Naive thymus-derived CD8-positive, alpha-beta T cell (primary cell): ENCODE measurements around the gene GASK1A. TPM values are rescaled to one million over a fixed set of nuclear protein-coding genes. Genes with fewer than 3 reads are reported as not detected.
"Not testable (repeated sequence)": the region's sequence is repeated elsewhere in the genome, so short reads cannot be mapped to it uniquely, and the experiment has no call there.

Experiments used
- ATAC-seq, 2 donors: fragments of 150-1000 bp; cut with Tn5 transposase in 1 of 2; sonication (Bioruptor Pico), chemical (Tn5 transposase) in 1 of 2; 1 replicate in 1 of 2; 2 replicates in 1 of 2; pipeline ENCODE4 v1.10.0; 2021; ENCODE audit warnings: mild to moderate bottlenecking in 2 of 2, moderate library complexity in 2 of 2
- POLR2A ChIA-PET: fragments of 350-600 bp; sonication (Branson Sonifier 250); formaldehyde crosslinking; loops from one replicate; lab custom pipeline; 2021; ENCODE audit warnings: antibody characterized with exemption; lab: Charles Lee
- DNase-seq, 10 donors: peaks; one replicate each; pipeline versions ENCODE4 v3.0.0 to v3.0.0-alpha.2; 2020 to 2022
- H3K27ac Mint-ChIP-seq, 10 donors: one replicate each; pipeline ENCODE4 v1.8.0; 2020 to 2022; ENCODE audit warnings: mild to moderate bottlenecking in 10 of 10, mixed read lengths in 10 of 10, moderate library complexity in 4 of 10, inconsistent platforms in 1 of 10
- H3K27me3 Mint-ChIP-seq, 5 donors: one replicate each; pipeline ENCODE4 v1.8.0; 2021 to 2022; ENCODE audit warnings: mixed read lengths in 5 of 5
- H3K36me3 Mint-ChIP-seq, 3 donors: one replicate each; pipeline ENCODE4 v1.8.0; 2020 to 2022; ENCODE audit warnings: mixed read lengths in 3 of 3, mild to moderate bottlenecking in 2 of 3, inconsistent platforms in 1 of 3
- H3K4me1 Mint-ChIP-seq, 4 donors: one replicate each; pipeline ENCODE4 v1.8.0; 2021 to 2022; ENCODE audit warnings: mixed read lengths in 4 of 4
- H3K4me3 Mint-ChIP-seq, 10 donors: one replicate each; pipeline ENCODE4 v1.8.0; 2020 to 2022; ENCODE audit warnings: mild to moderate bottlenecking in 10 of 10, mixed read lengths in 10 of 10, moderate library complexity in 6 of 10, inconsistent platforms in 1 of 10
- H3K9me3 Mint-ChIP-seq, 9 donors: one replicate each; pipeline ENCODE4 v1.8.0; 2020 to 2022; ENCODE audit warnings: mixed read lengths in 9 of 9, mild to moderate bottlenecking in 3 of 9, inconsistent platforms in 1 of 9, moderate library complexity in 1 of 9
- polyA plus RNA-seq, 3 donors: library from polyadenylated mRNA; unstranded; fragments of 300-500 nt; fragmentation: Illumina TruSeq; gene quantifications; one replicate each; pipeline ENCODE4 v1.2.3, GENCODE V29; 2021
- total RNA-seq, 8 experiments: library from RNA in 2 of 8; stranded (reverse) in 2 of 8; gene quantifications; one replicate each; pipeline ENCODE4 v1.2.3 and lab custom pipeline; 2021 to 2026

Gene GASK1A
- total and polyA plus RNA-seq, 5 experiments from 2014 or later, result 0.09 to 0.14 TPM; not detected in 3

- no peak for DNase-seq
- Mint-ChIP-seq H3K4me1 (peaks cover 21 to 35% (median 27%) of the 10 kb centered on the region in 4 donors), H3K27me3 (peaks cover 0 to 2% (median 1%) of the 10 kb centered on the region in 5 donors), H3K27ac (no peak overlapping the region), H3K36me3 (no peaks in the 10 kb centered on the region), H3K4me3 (no peak overlapping the region), H3K9me3 (no peaks in the 10 kb centered on the region)
- POLR2A ChIA-PET, result interaction anchor here (0.7 to 0.9 kb wide), 2 partner anchors 27 to 541 kb away, joined by 3 to 4 read pairs; no protein-coding TSS in a partner anchor
- no peak for ATAC-seq
Measured at GRCh38 chr3:42963269-42963668, 15.8 kb upstream of the GASK1A start.

GRCh38 chr3:42964266-42964665, 14.8 kb upstream of the GASK1A start:
- ATAC-seq, result peak; percentile 56 to 68
- DNase-seq, result peak in 3 of 10 donors; percentile 20 to 51 (median 42)
- peaks cover 0 to 2% (median under 1%) of the 10 kb centered on the region in 5 donors for H3K27me3 Mint-ChIP-seq
- peaks cover 21 to 37% (median 27%) of the 10 kb centered on the region in 4 donors for H3K4me1 Mint-ChIP-seq
- POLR2A ChIA-PET, result interaction anchor here (0.5 kb wide), 1 partner anchor 396 kb away, joined by 3 read pairs; no protein-coding TSS in a partner anchor
- H3K9me3 Mint-ChIP-seq, result no peaks in the 10 kb centered on the region
- peak overlapping the region in 3 of 10 donors; percentile 15 to 65 (median 29) for H3K27ac Mint-ChIP-seq
- peak overlapping the region in 5 of 10 donors; percentile 1 to 25 (median 6) for H3K4me3 Mint-ChIP-seq
- no peaks in the 10 kb centered on the region for H3K36me3 Mint-ChIP-seq

DNA sequence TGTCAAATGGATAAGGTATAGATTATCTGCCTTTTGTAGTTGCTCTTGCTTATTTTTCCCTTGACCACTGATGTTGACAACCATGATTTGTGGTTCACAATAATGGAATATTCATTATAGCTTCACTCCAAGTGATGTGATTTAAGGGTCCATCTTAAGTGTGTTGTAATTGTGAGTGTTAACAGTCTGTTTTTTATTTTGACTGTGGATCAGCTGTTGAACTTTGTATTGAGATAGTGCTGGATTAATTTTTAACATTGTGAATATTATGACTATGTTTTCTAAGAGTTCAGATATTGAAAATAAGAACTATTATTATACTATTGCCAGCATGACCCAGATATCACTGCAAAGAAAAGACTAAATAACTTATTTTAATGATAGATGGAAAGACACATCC, 8.6 kb upstream of the GASK1A start:
- Mint-ChIP-seq H3K9me3 (peaks cover 7 to 31% (median 15%) of the 10 kb centered on the region in 9 donors), H3K36me3 (peaks cover 3 to 12% (median 8%) of the 10 kb centered on the region in 3 donors), H3K27ac (no peak overlapping the region), H3K4me3 (no peak overlapping the region), H3K4me1 (peaks cover 2 to 7% (median 3%) of the 10 kb centered on the region in 4 donors), H3K27me3 (peaks cover 0 to 6% (median 0%) of the 10 kb centered on the region in 5 donors)
- POLR2A ChIA-PET, result no interaction called here
- no peak for DNase-seq
- no peak for ATAC-seq

DNA sequence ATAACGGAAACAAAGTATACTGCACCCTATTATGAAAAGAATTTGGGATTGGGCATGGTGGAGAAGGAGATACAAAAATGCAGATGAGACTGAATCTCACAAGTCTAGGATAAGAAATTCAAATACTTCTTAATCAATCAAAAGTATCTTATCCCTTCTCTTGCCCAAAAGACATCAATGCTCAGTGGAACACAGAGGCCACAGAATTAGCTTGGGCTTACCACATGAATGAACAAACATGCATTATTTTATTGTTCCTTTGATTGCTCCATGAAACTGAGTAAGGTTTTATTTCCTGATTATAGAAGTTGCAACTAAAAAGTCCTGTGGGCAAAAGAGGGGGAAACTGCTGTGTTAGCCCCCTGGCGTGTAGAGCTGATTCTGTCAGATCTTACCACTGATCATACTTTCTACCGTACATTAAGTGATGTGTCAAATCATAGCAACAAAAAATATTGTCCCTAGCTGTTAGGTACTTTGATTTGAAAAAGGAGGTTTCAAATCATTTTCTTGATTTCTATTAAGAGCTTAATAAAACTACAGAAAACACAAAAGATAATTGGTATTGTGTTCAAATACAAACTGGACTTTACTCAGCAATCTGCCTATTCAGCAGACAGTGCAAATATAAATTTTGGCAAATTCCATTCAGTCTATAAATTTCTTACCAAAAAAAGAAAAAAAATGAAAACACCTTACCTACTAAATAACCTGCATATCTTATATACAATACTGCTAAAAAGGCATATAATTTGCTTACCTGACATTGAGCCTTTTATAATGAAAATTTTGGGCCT, 7.9 kb upstream of the GASK1A start:
- Mint-ChIP-seq H3K27ac (no peak overlapping the region), H3K4me1 (peaks cover 0 to 7% (median 5%) of the 10 kb centered on the region in 4 donors), H3K4me3 (no peak overlapping the region), H3K9me3 (peaks cover 7 to 35% (median 15%) of the 10 kb centered on the region in 9 donors), H3K27me3 (peaks cover 0 to 6% (median 0%) of the 10 kb centered on the region in 5 donors), H3K36me3 (peaks cover 4 to 17% (median 11%) of the 10 kb centered on the region in 3 donors)
- ATAC-seq (no peak), DNase-seq (no peak)
- POLR2A ChIA-PET, result no interaction called here

DNA sequence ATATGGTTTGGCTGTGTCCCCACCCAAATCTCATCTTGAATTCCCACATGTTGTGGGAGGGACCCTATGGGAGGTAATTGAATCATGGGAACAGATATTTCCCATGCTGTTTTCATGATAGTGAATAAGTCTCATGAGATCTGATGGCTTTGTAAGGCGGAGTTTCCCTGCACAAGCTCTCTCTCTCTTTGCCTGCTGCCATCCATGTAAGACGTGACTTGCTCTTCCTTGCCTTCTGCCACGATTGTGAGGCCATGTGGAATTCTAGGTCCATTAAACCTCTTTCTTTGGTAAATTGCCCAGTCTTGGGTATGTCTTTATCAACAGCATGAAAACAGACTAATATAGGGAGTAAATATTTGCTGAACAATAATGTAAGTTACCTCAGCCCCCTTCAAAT, 4.2 kb upstream of the GASK1A start:
- Mint-ChIP-seq H3K36me3 (peaks cover 4 to 17% (median 11%) of the 10 kb centered on the region in 3 donors), H3K9me3 (peaks cover 7 to 35% (median 15%) of the 10 kb centered on the region in 9 donors), H3K27me3 (peaks cover under 1 to 27% (median 11%) of the 10 kb centered on the region in 5 donors), H3K4me1 (peaks cover 6 to 21% (median 9%) of the 10 kb centered on the region in 4 donors)
- H3K4me3 Mint-ChIP-seq, POLR2A ChIA-PET, ATAC-seq, H3K27ac Mint-ChIP-seq, DNase-seq: not testable (repeated sequence)

DNA sequence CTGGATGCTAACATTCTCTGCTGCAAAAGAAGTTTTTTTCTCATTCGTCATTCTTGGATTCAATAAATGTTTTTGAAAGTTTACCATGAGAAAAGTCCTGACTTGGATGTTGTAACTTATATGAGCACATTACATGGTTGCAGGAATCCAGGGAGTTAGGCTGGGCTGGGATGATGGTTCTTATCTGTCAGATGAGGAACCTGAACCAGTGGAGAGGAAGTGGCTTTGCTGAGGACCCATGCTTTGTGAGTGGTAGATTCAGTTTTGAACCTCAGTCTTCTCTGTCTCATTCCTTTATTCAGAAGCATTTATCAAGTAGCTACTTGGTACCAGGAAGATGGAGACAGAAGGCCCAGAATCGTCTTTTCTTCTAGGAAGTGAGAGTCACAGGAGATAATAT, 3.7 kb upstream of the GASK1A start:
- Mint-ChIP-seq H3K36me3 (peaks cover 4 to 17% (median 11%) of the 10 kb centered on the region in 3 donors), H3K4me1 (peaks cover 9 to 24% (median 11%) of the 10 kb centered on the region in 4 donors), H3K4me3 (no peak overlapping the region), H3K9me3 (peaks cover 7 to 35% (median 15%) of the 10 kb centered on the region in 9 donors), H3K27ac (no peak overlapping the region), H3K27me3 (peaks cover 6 to 33% (median 15%) of the 10 kb centered on the region in 5 donors)
- ATAC-seq (no peak), DNase-seq (no peak)
- POLR2A ChIA-PET, result no interaction called here

- ATAC-seq (no peak), DNase-seq (no peak)
- Mint-ChIP-seq H3K4me1 (peaks cover 9 to 26% (median 11%) of the 10 kb centered on the region in 4 donors), H3K27ac (no peak overlapping the region), H3K9me3 (peaks cover 7 to 35% (median 15%) of the 10 kb centered on the region in 9 donors), H3K4me3 (no peak overlapping the region), H3K36me3 (peaks cover 4 to 17% (median 11%) of the 10 kb centered on the region in 3 donors), H3K27me3 (peaks cover 7 to 37% (median 20%) of the 10 kb centered on the region in 5 donors)
- POLR2A ChIA-PET, result no interaction called here
Measured at GRCh38 chr3:42975955-42976354, 3.2 kb upstream of the GASK1A start.

DNA sequence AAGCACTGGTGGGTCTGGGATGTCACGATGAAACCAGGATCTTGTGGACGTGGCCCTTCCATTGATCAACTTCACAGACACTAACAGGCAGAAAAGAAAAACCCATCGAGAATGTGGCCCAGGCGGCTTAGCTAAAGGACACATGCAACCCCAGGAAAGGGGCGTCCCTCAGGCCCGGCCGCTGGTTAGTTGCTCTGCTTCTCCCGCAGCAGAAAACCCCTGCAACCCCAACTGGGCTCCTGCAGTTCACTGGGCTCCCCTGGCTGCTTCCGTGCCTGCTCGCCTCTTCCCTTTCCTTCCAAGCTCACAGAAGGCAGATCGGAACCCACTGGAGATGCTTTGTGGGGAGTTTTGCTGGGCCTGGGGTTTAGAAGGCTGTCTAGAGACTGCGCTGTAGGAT, 1.1 kb downstream of the GASK1A start:
- Mint-ChIP-seq H3K4me3 (peak overlapping the region; percentile 38 to 86 (median 76)), H3K27me3 (peaks cover 7 to 35% (median 23%) of the 10 kb centered on the region in 5 donors), H3K27ac (no peak overlapping the region), H3K9me3 (peaks cover 0 to 10% (median 4%) of the 10 kb centered on the region in 9 donors), H3K36me3 (peaks cover 2 to 7% (median 4%) of the 10 kb centered on the region in 3 donors), H3K4me1 (peaks cover 9 to 34% (median 13%) of the 10 kb centered on the region in 4 donors)
- ATAC-seq (no peak), DNase-seq (no peak)
- POLR2A ChIA-PET, result no interaction called here

- Mint-ChIP-seq H3K4me1 (peaks cover 9 to 29% (median 16%) of the 10 kb centered on the region in 4 donors), H3K36me3 (peaks cover 0 to 1% (median under 1%) of the 10 kb centered on the region in 3 donors), H3K4me3 (peak overlapping the region in 2 of 10 donors; percentile 43 to 69), H3K9me3 (peaks cover 0 to 3% (median under 1%) of the 10 kb centered on the region in 9 donors), H3K27ac (no peak overlapping the region), H3K27me3 (peaks cover 7 to 35% (median 19%) of the 10 kb centered on the region in 5 donors)
- POLR2A ChIA-PET, result interaction anchor here (1.1 kb wide), 1 partner anchor 26 kb away, joined by 3 read pairs; no protein-coding TSS in a partner anchor
- DNase-seq (no peak), ATAC-seq (no peak)
Measured at GRCh38 chr3:42980909-42981308, 1.8 kb downstream of the GASK1A start.

DNA sequence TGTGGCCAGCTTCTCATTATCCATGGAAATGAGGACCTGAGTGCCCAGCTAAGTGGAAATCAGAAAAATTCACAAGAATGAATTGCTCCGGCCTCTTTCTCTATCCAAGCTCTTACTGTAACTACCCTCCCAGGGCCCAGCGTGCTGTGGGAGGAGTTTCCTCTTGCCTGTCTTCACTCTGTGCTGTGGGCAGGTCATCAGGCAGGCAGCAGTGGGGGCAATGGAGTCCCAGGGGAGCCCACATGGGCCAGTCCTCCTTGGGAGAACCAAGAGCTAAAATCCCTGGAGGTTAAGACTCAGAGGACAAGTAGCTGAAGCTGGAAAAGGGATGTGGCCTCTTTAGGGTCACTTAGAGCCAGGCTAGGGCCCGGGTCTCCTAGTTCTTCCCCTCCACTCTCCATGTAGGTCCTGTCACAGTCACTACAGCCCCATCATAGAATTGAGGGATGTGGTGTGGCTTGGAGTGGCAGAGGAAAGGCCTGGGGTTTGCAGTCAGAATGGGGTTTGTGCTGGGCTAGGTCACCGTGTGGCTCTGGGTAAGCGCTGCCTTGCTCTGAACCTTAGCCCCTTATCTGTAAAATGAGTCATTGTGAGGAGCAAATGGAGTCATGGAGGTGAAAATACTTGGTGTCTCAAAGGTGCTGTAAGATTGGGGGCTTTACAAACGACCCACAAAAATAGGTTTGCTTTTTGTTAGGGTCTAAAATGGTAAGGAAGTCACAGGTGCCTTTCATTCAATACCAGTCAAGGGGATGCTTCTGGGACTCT, 3.7 kb downstream of the GASK1A start:
- ATAC-seq (no peak), DNase-seq (no peak)
- no peaks in the 10 kb centered on the region for H3K9me3 Mint-ChIP-seq
- no peaks in the 10 kb centered on the region for H3K36me3 Mint-ChIP-seq
- H3K4me1 Mint-ChIP-seq, result peaks cover 8 to 27% (median 15%) of the 10 kb centered on the region in 4 donors
- H3K4me3 Mint-ChIP-seq, result no peak overlapping the region
- no peak overlapping the region for H3K27ac Mint-ChIP-seq
- POLR2A ChIA-PET, result no interaction called here
- peaks cover 4 to 30% (median 21%) of the 10 kb centered on the region in 5 donors for H3K27me3 Mint-ChIP-seq

DNA sequence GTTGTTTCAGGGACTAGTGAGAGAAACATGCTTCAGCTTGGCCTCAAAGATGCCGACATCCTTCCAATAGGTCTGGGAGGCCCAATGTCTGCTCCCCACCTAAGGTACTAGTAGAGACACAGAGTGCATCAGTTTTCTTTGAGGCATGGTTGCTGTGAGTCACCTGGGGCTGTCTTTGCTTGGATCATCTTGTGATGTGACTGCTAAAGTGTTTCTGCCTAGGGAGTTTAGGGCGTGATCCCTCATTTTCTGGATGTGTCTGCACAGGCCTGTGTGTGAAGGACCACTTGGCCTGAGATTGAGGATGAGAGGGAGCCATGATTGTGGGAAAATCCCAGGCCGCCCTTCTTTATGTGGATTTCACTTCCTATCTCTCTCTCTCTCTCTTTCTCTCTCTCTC, 4.8 kb downstream of the GASK1A start:
- Mint-ChIP-seq H3K4me1 (peaks cover 3 to 16% (median 12%) of the 10 kb centered on the region in 4 donors), H3K36me3 (no peaks in the 10 kb centered on the region), H3K4me3 (no peak overlapping the region), H3K27me3 (peaks cover 3 to 19% (median 16%) of the 10 kb centered on the region in 5 donors), H3K9me3 (no peaks in the 10 kb centered on the region), H3K27ac (no peak overlapping the region)
- no peak for DNase-seq
- no peak for ATAC-seq
- POLR2A ChIA-PET, result no interaction called here

DNA sequence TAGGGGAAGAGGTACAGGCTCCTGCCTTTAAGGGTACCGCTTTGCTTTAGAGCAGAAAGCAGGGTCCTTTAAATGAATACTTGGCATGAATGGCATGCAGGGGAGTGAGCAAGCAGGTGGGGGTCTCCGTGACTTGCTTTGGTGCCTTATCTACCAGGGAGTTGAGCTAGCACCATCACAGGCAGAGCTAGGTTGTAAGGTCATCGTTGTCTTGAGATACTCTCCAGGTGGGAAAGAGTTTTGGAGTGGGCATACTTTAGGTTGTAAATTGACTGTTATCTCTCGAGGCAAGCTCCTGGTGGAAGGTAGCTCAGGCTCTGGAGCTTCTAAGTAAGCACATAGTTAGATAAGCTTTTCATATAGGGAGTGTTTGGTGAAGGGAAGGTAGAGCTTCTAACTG, 5.6 kb downstream of the GASK1A start:
- no peaks in the 10 kb centered on the region for H3K36me3 Mint-ChIP-seq
- ATAC-seq, result no peak
- POLR2A ChIA-PET, result no interaction called here
- peaks cover 3 to 17% (median 15%) of the 10 kb centered on the region in 5 donors for H3K27me3 Mint-ChIP-seq
- no peak overlapping the region for H3K4me3 Mint-ChIP-seq
- H3K4me1 Mint-ChIP-seq, result peaks cover 3 to 16% (median 11%) of the 10 kb centered on the region in 4 donors
- no peak for DNase-seq
- H3K9me3 Mint-ChIP-seq, result no peaks in the 10 kb centered on the region
- no peak overlapping the region for H3K27ac Mint-ChIP-seq
